HG02763 (cell line): Measurements from ENCODE around the gene CELF6.
A peak's percentile ranks its signal among the peaks of the same experiment; 100 is the strongest.

Experiments
- ATAC-seq: cut with Tn5 transposase; IDR thresholded peaks from one replicate; pipeline ENCODE4 v1.9.1; 2021; ENCODE audit warnings: mild to moderate bottlenecking, moderate library complexity; ENCODE audit not compliant: unreplicated experiment

The CELF6 gene

GRCh38 chr15:72272997-72273352, 47.0 kb downstream of the CELF6 start:
- no peak for ATAC-seq

GRCh38 chr15:72272213-72272996, 47.6 kb downstream of the CELF6 start, which contains the start of gene PARP6:
PARP6 (minus strand) TSS chr15:72272554; CDS start chr15:72267477, 5,077 bp downstream.
- peak; percentile 94 for ATAC-seq

GRCh38 chr15:72271895-72272212, 48.1 kb downstream of the CELF6 start:
- no peak for ATAC-seq

- ATAC-seq, result no peak
Measured at GRCh38 chr15:72271221-72271620, 48.7 kb downstream of the CELF6 start.

GRCh38 chr15:72269739-72270138, 50.2 kb downstream of the CELF6 start:
- no peak for ATAC-seq

GRCh38 chr15:72265031-72265430, 54.9 kb downstream of the CELF6 start:
- ATAC-seq, result no peak

GRCh38 chr15:72252663-72253299, 67.2 kb downstream of the CELF6 start:
- ATAC-seq, result no peak

- no peak for ATAC-seq
Measured at GRCh38 chr15:72249142-72249810, 70.7 kb downstream of the CELF6 start.

GRCh38 chr15:72248514-72248913, 71.4 kb downstream of the CELF6 start:
- no peak for ATAC-seq

GRCh38 chr15:72242775-72243370, 77.1 kb downstream of the CELF6 start:
- no peak for ATAC-seq

- no peak for ATAC-seq
Measured at GRCh38 chr15:72239652-72240051, 80.3 kb downstream of the CELF6 start.

- ATAC-seq, result no peak
Measured at GRCh38 chr15:72238586-72238985, 81.4 kb downstream of the CELF6 start.

GRCh38 chr15:72237853-72238224, 82.1 kb downstream of the CELF6 start:
- no peak for ATAC-seq

- peak; percentile 57 for ATAC-seq
Measured at GRCh38 chr15:72237029-72237852, 82.7 kb downstream of the CELF6 start.

- no peak for ATAC-seq
Measured at GRCh38 chr15:72236381-72237003, 83.5 kb downstream of the CELF6 start.

- ATAC-seq, result no peak
Measured at GRCh38 chr15:72235298-72235697, 84.7 kb downstream of the CELF6 start.
